H1 (cell line): ENCODE measurements around the gene NEK10. TPM values are rescaled to one million over a fixed set of nuclear protein-coding genes. Genes with fewer than 3 reads are reported as not detected.

Experiments
- CTCF ChIA-PET: fragments of 300-600 bp; sonication (Branson Sonifier 250); formaldehyde crosslinking; loops from one replicate; lab custom pipeline; 2021; ENCODE audit not compliant: partially characterized antibody; lab: Charles Lee
- POLR2A ChIA-PET: fragments of 300-600 bp; sonication (Branson Sonifier 250); formaldehyde crosslinking; loops from one replicate; lab custom pipeline; 2021; ENCODE audit warnings: inconsistent platforms; ENCODE audit not compliant: partially characterized antibody; lab: Charles Lee
- DNase-seq, 2 experiments: peaks; one replicate each; pipeline versions ENCODE4 v3.0.0 to v3.0.0-alpha.2; 2010 to 2022; ENCODE audit warnings: low spot score in 2 of 2, low read depth in 1 of 2, mixed read lengths in 1 of 2
- FAIRE-seq: peaks from 2 replicates; lab custom pipeline; 2011; peaks lifted over from hg19 to GRCh38; lab: Jason Lieb, UNC
- H2AFZ ChIP-seq: 2 replicates; pipeline ENCODE4 v1.8.1; 2012; ENCODE audit warnings: low read length, inconsistent platforms
- H2AK5ac ChIP-seq: 2 replicates; pipeline ENCODE4 v1.6.1; 2013; ENCODE audit warnings: low read depth, low read length
- H2BK120ac ChIP-seq: replicated peaks from 2 replicates; pipeline ENCODE3; 2013; ENCODE audit warnings: low read depth, low read length, inconsistent platforms
- H2BK12ac ChIP-seq: 2 replicates; pipeline ENCODE4 v1.6.1; 2013; ENCODE audit warnings: low read depth, low read length
- H2BK15ac ChIP-seq: 2 replicates; pipeline ENCODE4 v1.6.1; 2013; ENCODE audit warnings: low read length
- H2BK20ac ChIP-seq: 2 replicates; pipeline ENCODE4 v1.6.1; 2013; ENCODE audit warnings: low read length
- H2BK5ac ChIP-seq: 2 replicates; pipeline ENCODE4 v1.6.1; 2013; ENCODE audit warnings: low read depth, low read length
- H3K14ac ChIP-seq: 2 replicates; pipeline ENCODE4 v1.6.1; 2013; ENCODE audit warnings: inconsistent platforms; ENCODE audit not compliant: insufficient read length
- H3K18ac ChIP-seq: 2 replicates; pipeline ENCODE4 v1.6.1; 2013; ENCODE audit warnings: low read length; ENCODE audit errors: extremely low read depth
- H3K23ac ChIP-seq: 2 replicates; pipeline ENCODE4 v1.6.1; 2013; ENCODE audit warnings: inconsistent platforms; ENCODE audit not compliant: insufficient read length
- H3K23me2 ChIP-seq: 2 replicates; pipeline ENCODE4 v1.6.1; 2013; ENCODE audit warnings: low read depth, low read length
- H3K27ac ChIP-seq: 2 replicates; pipeline ENCODE4 v1.6.1; 2011; ENCODE audit warnings: low read depth, low read length, inconsistent platforms
- H3K27me3 ChIP-seq, 4 experiments: replicated peaks in 1 of 4; 1 replicate in 1 of 4; 2 replicates in 3 of 4; pipeline versions ENCODE4 v1.6.1 to v1.8.1; 2011 to 2013; ENCODE audit warnings: low read length in 3 of 4, mild to moderate bottlenecking in 3 of 4, inconsistent platforms in 2 of 4, mixed read lengths in 2 of 4, moderate library complexity in 1 of 4; ENCODE audit not compliant: control insufficient read depth in 3 of 4, insufficient read depth in 3 of 4; ENCODE audit errors: extremely low read depth in 1 of 4
- H3K36me3 ChIP-seq, 4 experiments: 2 replicates each; pipeline versions ENCODE4 v1.6.1 to v1.8.1; 2011 to 2013; ENCODE audit warnings: mild to moderate bottlenecking in 4 of 4, low read length in 3 of 4, moderate library complexity in 2 of 4, control low read depth in 1 of 4, inconsistent platforms in 1 of 4; ENCODE audit not compliant: insufficient read depth in 4 of 4, control insufficient read depth in 2 of 4
- H3K4ac ChIP-seq: replicated peaks from 2 replicates; pipeline ENCODE3; 2013; ENCODE audit warnings: low read length, low read depth, mixed read lengths, inconsistent platforms; ENCODE audit not compliant: insufficient read length
- H3K4me1 ChIP-seq, 4 experiments: replicated peaks in 1 of 4; 1 replicate in 1 of 4; 2 replicates in 3 of 4; pipeline versions ENCODE4 v1.6.1 to v1.8.1; 2011 to 2013; ENCODE audit warnings: low read length in 3 of 4, inconsistent platforms in 2 of 4, mixed read lengths in 1 of 4; ENCODE audit not compliant: insufficient read depth in 4 of 4, control insufficient read depth in 3 of 4
- H3K4me2 ChIP-seq, 2 experiments: 2 replicates each; pipeline versions ENCODE4 v1.6.1 to v1.8.1; 2011 to 2013; ENCODE audit warnings: low read depth in 2 of 2, low read length in 2 of 2, control low read depth in 1 of 2, inconsistent platforms in 1 of 2, mild to moderate bottlenecking in 1 of 2; ENCODE audit not compliant: insufficient read depth in 1 of 2
- H3K4me3 ChIP-seq, 4 experiments: fragments of 200-600, 300-600 bp in 1 of 4; sonication (generic), shearing (Covaris generic), sonication (Bioruptor Twin) in 1 of 4; 2 replicates each; pipeline versions ENCODE4 v1.5.1 to v1.8.1; 2011 to 2016; ENCODE audit warnings: low read length in 4 of 4, low read depth in 3 of 4, control low read depth in 2 of 4, inconsistent platforms in 2 of 4, mild to moderate bottlenecking in 2 of 4, mixed read lengths in 1 of 4, moderate library complexity in 1 of 4; ENCODE audit not compliant: insufficient read depth in 2 of 4; ENCODE audit errors: extremely low read depth in 1 of 4
- H3K56ac ChIP-seq: replicated peaks from 2 replicates; pipeline ENCODE3; 2013; ENCODE audit warnings: low read depth, mild to moderate bottlenecking, mixed read lengths, low read length, inconsistent platforms; ENCODE audit not compliant: insufficient read length
- H3K79me1 ChIP-seq: 2 replicates; pipeline ENCODE4 v1.6.1; 2013; ENCODE audit warnings: low read depth, low read length, control low read depth
- H3K79me2 ChIP-seq, 2 experiments: 2 replicates each; pipeline versions ENCODE4 v1.6.1 to v1.8.1; 2012 to 2013; ENCODE audit warnings: low read length in 2 of 2, mild to moderate bottlenecking in 2 of 2, inconsistent platforms in 1 of 2; ENCODE audit not compliant: insufficient read depth in 2 of 2, control insufficient read depth in 1 of 2
- H3K9ac ChIP-seq, 4 experiments: replicated peaks in 1 of 4; 1 replicate in 1 of 4; 2 replicates in 3 of 4; pipeline versions ENCODE4 v1.6.1 to v1.8.1; 2011 to 2013; ENCODE audit warnings: low read depth in 3 of 4, low read length in 3 of 4, control low read depth in 2 of 4, mild to moderate bottlenecking in 2 of 4, moderate library complexity in 2 of 4, inconsistent platforms in 1 of 4; ENCODE audit errors: extremely low read depth in 1 of 4
- H3K9me3 ChIP-seq, 2 experiments: 2 replicates each; pipeline versions ENCODE4 v1.6.1 to v1.8.1; 2012 to 2013; ENCODE audit warnings: mild to moderate bottlenecking in 2 of 2, moderate library complexity in 2 of 2, control low read depth in 1 of 2, inconsistent platforms in 1 of 2, low read depth in 1 of 2, low read length in 1 of 2, mixed read lengths in 1 of 2; ENCODE audit not compliant: insufficient read depth in 2 of 2
- H4K20me1 ChIP-seq, 2 experiments: replicated peaks in 1 of 2; 2 replicates each; pipeline versions ENCODE3 to v1.8.1; 2011 to 2013; ENCODE audit warnings: inconsistent platforms in 2 of 2, low read length in 2 of 2, mild to moderate bottlenecking in 1 of 2; ENCODE audit not compliant: insufficient read depth in 2 of 2, control insufficient read depth in 1 of 2
- H4K5ac ChIP-seq: 2 replicates; pipeline ENCODE4 v1.6.1; 2013; ENCODE audit warnings: low read length, low read depth, mixed read lengths, inconsistent platforms; ENCODE audit not compliant: insufficient read length
- H4K8ac ChIP-seq: 2 replicates; pipeline ENCODE4 v1.8.0; 2013; ENCODE audit warnings: mild to moderate bottlenecking, moderate library complexity, low read length, inconsistent platforms; ENCODE audit not compliant: insufficient read depth; ENCODE audit errors: extremely low read depth
- H4K91ac ChIP-seq: replicated peaks from 2 replicates; pipeline ENCODE3; 2013; ENCODE audit warnings: low read length, mixed read lengths, inconsistent platforms; ENCODE audit not compliant: insufficient read length
- ATF3 ChIP-seq: IDR thresholded peaks from 2 replicates; pipeline ENCODE4 v1.6.1; 2011; ENCODE audit warnings: low read depth, mild to moderate bottlenecking, low read length; ENCODE audit not compliant: insufficient read depth
- FOSL1 ChIP-seq: IDR thresholded peaks from 2 replicates; pipeline ENCODE4 v1.6.1; 2011; ENCODE audit warnings: mild to moderate bottlenecking, low read depth, low read length, moderate library complexity; ENCODE audit not compliant: insufficient read depth
- KDM1A ChIP-seq: fragments of 200-600, 300-600 bp; sonication (generic); IDR thresholded peaks from 2 replicates; pipeline ENCODE4 v1.7.1; 2016; ENCODE audit warnings: mild to moderate bottlenecking, low read length, borderline replicate concordance
- TAF1 ChIP-seq: IDR thresholded peaks from 2 replicates; pipeline ENCODE4 v1.6.1; 2011; ENCODE audit warnings: mild to moderate bottlenecking, low read depth, low read length
- TEAD4 ChIP-seq: IDR thresholded peaks from 2 replicates; pipeline ENCODE4 v1.6.1; 2012; ENCODE audit warnings: low read depth, low read length, inconsistent platforms, mixed read lengths
- WGBS, 2 experiments: shearing (Covaris generic) in 1 of 2; methylation state at CpG; one replicate each; pipeline versions ENCODE4 v1.1.6 to v1.1.7; 2013 to 2015; ENCODE audit warnings: low lambda C conversion rate in 2 of 2, mixed read lengths in 2 of 2, inconsistent platforms in 1 of 2, low coverage in 1 of 2, missing lambda C conversion rate in 1 of 2; ENCODE audit not compliant: insufficient replicate concordance in 2 of 2, insufficient coverage in 1 of 2, insufficient read length in 1 of 2; ENCODE audit errors: extremely low coverage in 1 of 2, missing lambda C conversion rate in 1 of 2; 5-methylcytosine and 5-hydroxymethylcytosine counted together
- polyA plus RNA-seq, 7 experiments: library from polyadenylated mRNA; depleted of rRNA in 3 of 7; stranded (reverse) in 5 of 7; unstranded in 2 of 7; fragments of >200 nt in 5 of 7; fragments of 200-250 nt in 2 of 7; gene quantifications; 1 replicate in 5 of 7; 2 replicates in 1 of 7; 4 replicates in 1 of 7; pipeline versions ENCODE4 v1.2.1 to v1.2.3, GENCODE V29; 2011 to 2013; ENCODE audit warnings: missing spikeins in 2 of 7, mixed read lengths in 2 of 7
- total RNA-seq: library from RNA; stranded (reverse); fragmentation: NEBNext Ultra II Directional; extraction: Animal tissue kit (Norgen Biotek cat#: 25700); gene quantifications from 2 replicates; pipeline ENCODE4 v1.2.1, GENCODE V29; 2021

The NEK10 gene
- total and polyA plus RNA-seq, 2 of the 8 experiments (the other 6 are each of a cell fraction or from before 2014, with no cell fraction given), result 0.18 to 0.50 TPM

- no peak for FAIRE-seq
- H2BK5ac ChIP-seq, result no peak overlapping the region
- H2BK15ac ChIP-seq, result no peak overlapping the region
- H3K27ac ChIP-seq, result no peak overlapping the region
- no peaks in the 10 kb centered on the region for H3K79me1 ChIP-seq
- H3K23me2 ChIP-seq, result no peaks in the 10 kb centered on the region
- no peaks in the 10 kb centered on the region for H4K20me1 ChIP-seq
- no peak overlapping the region for H2BK12ac ChIP-seq
- no peak overlapping the region for H3K14ac ChIP-seq
- H3K9me3 ChIP-seq, result peaks cover 14 to 18% of the 10 kb centered on the region in 2 experiments
- no peak overlapping the region for H3K4ac ChIP-seq
- no peak overlapping the region for H4K8ac ChIP-seq
- no peaks in the 10 kb centered on the region for H3K27me3 ChIP-seq
- CTCF ChIA-PET, result interaction anchor here (0.6 to 1.5 kb wide), 3 partner anchors 9 to 410 kb away, joined by 3 to 7 read pairs (median 3); no protein-coding TSS in a partner anchor
- no peak overlapping the region for H3K18ac ChIP-seq
- no peak overlapping the region for H4K91ac ChIP-seq
- POLR2A ChIA-PET, result no interaction called here
- 73% methylated on average over 1 of the region's 1 CpG; no CpG with 5 or more reads in 1 of the 2 experiments for WGBS, 2 experiments
- H3K4me1 ChIP-seq, result no peaks in the 10 kb centered on the region
- DNase-seq, result no peak
- H3K9ac ChIP-seq, result no peak overlapping the region
- no peak overlapping the region for H2BK20ac ChIP-seq
- TF ChIP-seq TEAD4 (no peak), ATF3 (no peak), KDM1A (no peak), TAF1 (no peak), FOSL1 (no peak)
- H3K79me2 ChIP-seq, result no peaks in the 10 kb centered on the region
- no peak overlapping the region for H2BK120ac ChIP-seq
- no peaks in the 10 kb centered on the region for H3K36me3 ChIP-seq
- no peak overlapping the region for H2AK5ac ChIP-seq
- H3K4me2 ChIP-seq, result no peak overlapping the region
- no peak overlapping the region for H3K56ac ChIP-seq
- no peak overlapping the region for H3K23ac ChIP-seq
- H3K4me3 ChIP-seq, result no peak overlapping the region
- H2AFZ ChIP-seq, result no peak overlapping the region
- H4K5ac ChIP-seq, result no peak overlapping the region
Measured at GRCh38 chr3:27302891-27303290, 66.3 kb downstream of the NEK10 start.
